ENCODE data around the gene ATP8A2.

Gene ATP8A2

DNA sequence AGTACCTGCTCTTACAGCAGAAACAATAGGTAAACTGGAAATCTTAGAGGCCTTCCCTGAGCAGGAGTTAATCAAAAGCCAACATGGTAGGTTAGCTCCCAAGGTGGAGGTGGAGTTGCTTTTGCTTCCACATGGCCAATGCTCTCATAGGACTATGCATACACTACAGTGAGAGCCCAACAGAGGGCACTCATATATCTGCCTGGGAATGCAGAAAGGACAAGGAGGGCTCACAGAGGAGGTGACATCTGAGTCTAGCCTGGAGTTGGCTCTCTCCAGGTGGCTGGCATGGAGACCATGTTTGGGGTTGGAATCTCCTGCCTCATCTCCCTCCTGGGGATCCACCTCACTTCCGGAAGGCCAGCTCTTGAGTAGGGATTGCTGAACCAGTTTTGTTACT, 34.6 kb downstream of the ATP8A2 start:
- TF ChIP-seq, protein P1, sequence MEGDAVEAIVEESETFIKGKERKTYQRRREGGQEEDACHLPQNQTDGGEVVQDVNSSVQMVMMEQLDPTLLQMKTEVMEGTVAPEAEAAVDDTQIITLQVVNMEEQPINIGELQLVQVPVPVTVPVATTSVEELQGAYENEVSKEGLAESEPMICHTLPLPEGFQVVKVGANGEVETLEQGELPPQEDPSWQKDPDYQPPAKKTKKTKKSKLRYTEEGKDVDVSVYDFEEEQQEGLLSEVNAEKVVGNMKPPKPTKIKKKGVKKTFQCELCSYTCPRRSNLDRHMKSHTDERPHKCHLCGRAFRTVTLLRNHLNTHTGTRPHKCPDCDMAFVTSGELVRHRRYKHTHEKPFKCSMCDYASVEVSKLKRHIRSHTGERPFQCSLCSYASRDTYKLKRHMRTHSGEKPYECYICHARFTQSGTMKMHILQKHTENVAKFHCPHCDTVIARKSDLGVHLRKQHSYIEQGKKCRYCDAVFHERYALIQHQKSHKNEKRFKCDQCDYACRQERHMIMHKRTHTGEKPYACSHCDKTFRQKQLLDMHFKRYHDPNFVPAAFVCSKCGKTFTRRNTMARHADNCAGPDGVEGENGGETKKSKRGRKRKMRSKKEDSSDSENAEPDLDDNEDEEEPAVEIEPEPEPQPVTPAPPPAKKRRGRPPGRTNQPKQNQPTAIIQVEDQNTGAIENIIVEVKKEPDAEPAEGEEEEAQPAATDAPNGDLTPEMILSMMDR (IDR thresholded peaks at IDR 0.05; ENCODE audit: extremely low read depth, missing control alignments), result no peak
- no peak for DNase-seq (ENCODE audit: low spot score)

DNA sequence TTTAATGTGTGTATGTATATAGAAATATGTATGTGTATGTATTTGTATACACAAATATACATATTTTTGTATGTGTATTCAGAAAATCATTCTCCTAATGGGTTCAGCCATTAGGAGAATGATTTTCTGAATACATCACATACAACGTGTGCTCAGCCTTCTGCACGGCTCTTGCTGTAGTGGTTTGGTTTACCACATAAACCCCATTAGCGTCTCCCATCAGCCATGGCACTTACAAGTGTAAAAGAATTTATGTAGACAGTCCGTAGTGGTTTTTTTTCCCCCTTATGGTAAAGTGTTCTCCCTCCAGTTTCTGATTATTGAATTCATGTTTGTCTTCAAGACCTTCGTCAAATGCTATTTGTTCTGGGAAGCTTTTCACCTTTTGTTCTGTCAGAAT, 38.2 kb downstream of the ATP8A2 start:
- TF ChIP-seq, protein P1 (IDR thresholded peaks at IDR 0.05; ENCODE audit: extremely low read depth, missing control alignments), result no peak
- no peak for DNase-seq (ENCODE audit: low spot score)

DNA sequence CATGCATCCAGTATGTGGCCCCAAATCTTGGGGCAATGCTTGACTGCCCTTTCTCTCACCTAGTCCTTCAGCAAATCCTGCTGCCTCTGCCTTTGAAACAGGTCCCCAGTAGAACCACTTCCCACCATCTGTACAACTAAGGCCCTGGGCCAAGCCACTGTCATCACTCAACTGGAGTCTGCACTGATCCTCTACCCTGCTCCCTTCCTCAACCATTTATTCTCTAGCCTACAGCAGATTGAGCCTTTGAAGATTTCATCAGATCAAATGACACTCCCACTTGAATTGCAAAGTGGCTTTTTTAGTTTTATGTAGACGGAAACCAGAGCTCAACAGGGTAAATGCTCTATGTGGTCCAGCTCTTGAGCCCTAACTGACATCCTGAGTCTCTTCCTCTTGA, 43.5 kb downstream of the ATP8A2 start:
- no peak for DNase-seq (ENCODE audit: low spot score)
- TF ChIP-seq, protein P1 (IDR thresholded peaks at IDR 0.05; ENCODE audit: extremely low read depth, missing control alignments), result no peak

DNA sequence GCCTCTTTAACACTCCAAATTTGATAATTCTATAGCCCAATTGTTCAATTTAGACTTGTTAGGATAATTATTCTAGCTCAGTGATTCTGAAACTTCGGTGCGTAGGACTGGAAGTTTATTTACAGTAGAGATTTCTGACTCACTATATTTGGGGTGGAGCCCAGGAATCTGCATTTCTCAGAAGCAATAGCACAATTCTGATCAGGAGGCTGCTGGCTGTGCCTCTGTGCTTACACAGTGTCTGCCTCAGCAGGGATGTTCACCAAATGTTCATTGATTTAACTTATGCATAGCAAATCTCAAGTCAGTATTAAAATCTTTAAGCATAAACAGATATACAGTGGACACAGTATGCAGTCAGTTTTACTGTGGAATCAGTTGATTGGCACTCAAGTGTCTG, 45.8 kb downstream of the ATP8A2 start:
- DNase-seq (ENCODE audit: low spot score), result no peak
- TF ChIP-seq, protein P1 (IDR thresholded peaks at IDR 0.05; ENCODE audit: extremely low read depth, missing control alignments), result no peak

DNA sequence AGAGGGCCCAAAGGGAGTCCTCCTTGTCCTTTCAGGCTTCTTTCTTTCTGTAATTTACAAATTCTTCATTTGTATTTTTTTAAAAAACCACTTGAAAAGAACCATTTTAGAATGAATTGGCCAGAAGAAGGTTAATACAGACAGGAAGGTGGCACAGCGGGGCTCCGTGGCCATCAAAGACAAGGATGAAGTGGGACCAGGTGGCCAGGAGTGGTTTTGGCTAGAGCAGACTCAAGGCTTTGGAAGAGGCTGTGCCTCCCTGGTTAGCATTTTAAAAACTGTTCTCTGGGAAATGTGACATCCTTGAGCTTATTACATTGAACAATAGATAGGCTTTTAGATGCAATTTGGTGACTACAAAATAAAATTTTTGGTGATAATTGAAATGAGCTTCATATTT, 48.4 kb downstream of the ATP8A2 start:
- DNase-seq (ENCODE audit: low spot score), result no peak
- TF ChIP-seq, protein P1 (IDR thresholded peaks at IDR 0.05; ENCODE audit: extremely low read depth, missing control alignments), result no peak

DNA sequence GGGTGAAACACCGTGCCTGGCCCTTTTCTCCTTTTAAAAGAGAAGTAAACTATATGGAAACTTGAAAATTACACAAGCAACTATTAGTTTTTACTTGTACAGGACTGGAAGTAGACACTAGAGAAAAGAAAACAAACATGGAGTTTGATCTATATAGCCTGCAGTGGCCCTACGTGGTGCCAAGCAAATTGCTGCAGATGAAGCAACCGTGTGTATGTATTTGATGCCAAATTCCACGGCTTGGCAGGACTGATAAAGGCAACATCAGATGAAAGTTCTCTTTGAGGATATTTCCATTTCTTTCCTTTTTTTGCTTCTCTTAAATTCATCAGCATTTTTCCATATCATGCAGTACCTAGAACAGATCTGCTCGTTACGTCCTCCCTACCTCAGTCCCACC, 49.8 kb downstream of the ATP8A2 start:
- DNase-seq (ENCODE audit: low spot score), result no peak
- TF ChIP-seq, protein P1 (IDR thresholded peaks at IDR 0.05; ENCODE audit: extremely low read depth, missing control alignments), result no peak

DNA sequence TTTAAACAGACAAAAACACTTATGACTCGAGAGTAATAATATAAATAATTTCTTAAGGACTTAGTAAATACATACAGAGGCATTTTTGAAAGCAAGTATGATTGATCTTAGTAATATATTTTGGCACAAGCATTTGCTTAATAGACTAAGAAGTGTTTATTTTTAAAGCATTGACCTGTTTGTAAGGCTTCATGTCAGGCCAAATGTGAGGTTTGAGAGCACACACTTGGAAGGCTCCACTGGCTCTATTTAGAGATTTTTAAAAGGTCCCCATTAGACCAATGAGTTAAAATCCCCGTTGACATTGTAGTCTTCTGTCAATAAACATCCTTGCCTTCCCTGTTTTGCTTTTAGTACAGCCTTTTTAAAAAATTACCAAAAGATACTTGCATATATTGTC, 50.4 kb downstream of the ATP8A2 start:
- no peak for DNase-seq (ENCODE audit: low spot score)
- TF ChIP-seq, protein P1 (IDR thresholded peaks at IDR 0.05; ENCODE audit: extremely low read depth, missing control alignments), result no peak
